ENCODE measurements around the gene ANP32E.

- TF ChIP-seq CTCF (IDR thresholded peaks at IDR 0.05) (no peak; the same call in 1 of the 2 replicates), ZFX (IDR thresholded peaks at IDR 0.05; ENCODE audit: borderline replicate concordance) (no peak)
Observed at GRCh38 chr1:150235852-150236613, at the start of gene ANP32E.

All from 22Rv1 (cell line).